Stimulated activated CD4-positive, alpha-beta T cell treated with anti-CD3 and anti-CD28 coated beads, TNF-alpha, amount 100 ng/mL, for 1 hour (primary cell): ENCODE data around the gene SNAP25.

Experiments
- DNase-seq, 3 donors: peaks; one replicate each; pipeline ENCODE4 v3.0.0-alpha.2; 2020; ENCODE audit warnings: low read depth in 3 of 3, low spot score in 1 of 3

SNAP25 gene

DNA sequence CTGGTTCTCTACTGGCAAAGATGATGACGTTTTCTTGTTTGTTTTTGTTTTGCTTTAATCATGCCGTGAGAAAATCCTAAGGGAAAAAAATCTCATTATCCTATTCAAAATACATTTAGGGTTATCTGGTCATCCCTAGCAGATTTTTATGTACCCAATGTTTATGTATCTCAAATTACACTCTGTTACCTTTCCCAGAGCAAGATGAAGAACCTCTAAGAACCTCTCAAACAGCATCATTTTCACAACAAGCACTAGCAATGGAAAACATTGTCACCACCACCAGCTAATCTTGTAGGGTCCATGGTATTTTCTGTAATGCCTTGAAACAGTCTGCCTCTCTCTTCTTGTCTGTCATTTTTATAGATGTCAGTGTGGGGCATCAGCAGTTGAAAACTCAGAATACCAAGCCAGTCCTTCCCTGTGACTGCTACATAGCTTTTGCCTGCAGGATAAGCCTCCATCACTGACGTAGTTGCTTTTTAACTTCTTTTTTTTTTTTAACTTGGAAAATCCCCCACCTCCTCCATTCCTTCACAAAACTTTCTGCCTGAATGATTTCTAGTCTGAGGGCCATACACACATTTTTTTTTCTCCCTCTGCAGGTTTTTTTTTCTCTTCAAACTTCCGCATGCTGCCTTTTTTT lies 2.4 kb upstream of the SNAP25 start:
- no peak for DNase-seq

DNA sequence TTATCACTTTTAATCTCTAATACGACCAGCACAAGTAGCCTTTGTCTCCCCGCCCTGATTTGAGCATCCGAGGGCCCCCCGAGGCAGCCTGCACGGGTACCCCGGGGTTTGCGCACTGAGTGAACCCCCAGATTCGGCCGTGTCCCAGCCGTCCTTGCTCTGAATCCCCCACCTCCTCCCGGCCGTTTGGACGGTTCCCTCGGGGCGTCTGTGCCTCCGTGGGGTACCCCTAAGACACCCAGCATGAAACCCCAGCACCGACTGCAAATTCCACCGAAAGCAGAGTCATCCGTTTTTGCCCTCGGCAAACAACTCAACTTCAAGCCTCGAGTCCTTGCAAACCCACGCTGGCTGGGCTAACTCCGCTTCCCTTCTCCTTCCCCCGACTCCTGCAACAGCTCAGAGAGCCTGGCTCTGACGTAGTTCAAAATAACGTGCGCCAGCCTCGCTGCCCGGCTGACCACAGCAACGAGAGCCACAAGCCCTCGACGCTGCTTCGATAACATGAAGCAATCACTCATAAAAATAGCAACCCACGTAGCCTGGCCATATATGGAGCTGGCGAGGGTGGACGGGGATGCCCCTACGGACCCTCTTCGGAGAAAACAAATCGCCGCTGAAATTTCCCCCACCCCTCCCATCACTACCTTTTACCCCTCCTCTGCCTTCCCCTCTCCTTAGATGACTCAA lies 764 bp upstream of the SNAP25 start:
- no peak for DNase-seq

DNA sequence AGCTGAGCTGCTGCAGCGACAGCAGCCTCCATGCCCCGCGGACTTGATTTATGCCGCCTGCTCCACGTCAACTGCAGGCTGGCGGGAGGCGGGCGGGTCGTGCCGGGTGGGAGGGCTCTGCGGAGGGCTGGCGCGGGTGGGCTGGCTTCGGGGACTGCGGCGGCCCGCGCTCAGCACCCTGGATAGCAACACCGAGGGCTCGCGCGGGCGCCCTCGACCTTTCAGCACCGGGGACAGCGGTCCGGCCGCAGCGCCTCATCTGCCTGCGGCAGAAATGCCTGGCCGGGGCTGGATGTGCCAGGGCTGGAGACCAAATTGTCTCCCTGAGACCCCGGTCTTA lies 792 bp downstream of the SNAP25 start:
- DNase-seq = peak in 1 of 3 donors; percentile 43

DNA sequence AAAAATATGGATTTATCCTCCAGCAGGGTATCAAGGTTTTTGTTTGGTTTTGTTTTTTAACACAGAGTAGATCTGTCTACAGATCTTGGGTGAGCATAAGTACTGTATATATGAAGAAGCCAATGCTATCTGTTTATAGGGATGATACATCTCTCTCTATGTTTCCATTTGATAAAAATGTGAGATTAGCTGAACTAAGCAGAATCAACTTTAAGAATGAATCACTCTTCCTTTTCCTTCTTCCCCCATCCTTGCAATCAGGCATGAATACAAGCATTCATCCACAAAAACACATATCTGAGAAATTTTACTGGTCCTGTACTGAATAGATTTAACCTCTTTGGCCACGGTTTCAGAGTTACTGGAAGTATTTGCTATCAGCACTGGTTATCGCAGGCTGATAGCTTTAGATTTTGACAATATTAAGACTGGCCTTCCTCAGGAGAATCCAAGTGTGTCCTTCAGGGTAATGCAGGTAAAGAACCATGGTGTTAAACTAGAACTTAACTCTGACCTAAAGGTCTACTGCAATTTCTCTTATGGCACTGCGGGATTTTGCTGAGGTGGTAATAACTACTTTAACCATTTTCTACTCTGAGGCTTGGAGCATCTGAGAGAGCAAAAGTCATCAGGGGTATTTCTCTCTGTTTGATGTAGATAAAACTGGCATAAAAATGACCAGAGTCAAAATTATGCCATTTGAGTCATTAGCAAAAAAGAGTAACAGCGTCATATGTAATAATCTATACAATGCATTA lies 1.5 kb downstream of the SNAP25 start:
- no peak for DNase-seq

DNA sequence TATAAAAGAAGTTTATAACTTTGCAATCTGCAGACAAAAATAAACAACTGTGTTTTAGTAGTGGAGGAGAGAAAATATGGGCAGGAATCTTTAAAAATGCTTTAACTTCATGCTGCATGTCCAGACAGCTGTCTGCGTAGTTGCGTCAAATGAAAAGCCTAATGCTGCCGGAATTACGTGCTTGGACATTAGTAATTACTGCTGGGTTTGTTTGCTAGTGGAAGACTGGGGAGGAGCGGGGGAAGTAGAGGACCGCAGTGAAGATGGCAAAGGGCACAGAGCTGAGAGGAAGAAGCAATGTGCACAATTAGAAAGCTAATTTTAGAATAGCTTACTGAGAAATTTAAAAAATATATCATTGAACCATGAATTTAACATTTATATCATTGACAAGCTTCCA lies 2.4 kb downstream of the SNAP25 start:
- DNase-seq = no peak

DNA sequence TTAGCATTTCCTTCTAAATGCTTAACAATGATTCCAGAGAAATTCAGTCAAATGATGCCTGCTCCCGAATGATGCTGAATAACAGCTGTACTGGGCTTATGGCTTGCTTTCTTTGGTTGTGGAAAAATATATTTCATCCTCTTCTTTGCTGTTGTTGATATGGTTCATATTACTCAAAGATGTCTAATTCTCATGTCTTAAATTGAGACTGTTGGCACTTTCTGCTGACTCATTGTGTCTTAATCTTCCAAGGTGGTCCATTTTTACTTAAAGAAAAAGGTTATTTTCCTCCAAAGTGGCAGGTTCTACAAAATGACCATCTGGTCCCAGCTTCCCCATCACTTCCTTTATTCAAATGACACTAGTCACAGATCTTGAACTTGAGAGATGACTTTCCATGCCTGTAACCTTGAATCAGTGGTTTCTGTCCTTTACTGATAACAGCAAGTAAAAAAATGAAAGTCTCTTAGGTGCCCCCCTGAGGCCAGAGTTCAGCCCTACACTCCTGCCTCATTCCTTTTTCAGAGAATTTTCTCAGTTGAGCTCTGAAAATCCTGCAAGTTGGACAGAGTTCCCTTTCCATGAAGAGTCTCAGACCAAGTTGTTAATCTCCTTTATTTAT lies 6.9 kb downstream of the SNAP25 start:
- DNase-seq = no peak

DNA sequence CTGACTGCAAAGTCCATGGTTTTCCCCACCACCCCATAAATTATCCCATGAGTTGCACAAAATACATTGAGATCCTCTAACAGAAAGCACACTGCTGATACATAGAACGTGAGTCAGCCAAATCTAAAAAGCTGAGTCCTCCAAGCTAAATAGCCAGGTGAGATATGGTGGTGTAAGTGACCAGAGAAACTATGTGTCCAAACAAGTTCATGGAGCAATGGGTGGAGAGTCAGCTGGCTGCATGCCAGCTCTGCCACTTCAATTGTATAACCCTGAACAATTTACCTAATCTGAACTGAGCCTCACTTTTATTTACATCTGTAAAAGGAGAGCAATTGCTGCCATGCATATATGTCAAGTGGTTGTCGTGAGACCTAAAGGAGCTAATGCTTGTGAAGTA lies 9.7 kb downstream of the SNAP25 start:
- no peak for DNase-seq

DNA sequence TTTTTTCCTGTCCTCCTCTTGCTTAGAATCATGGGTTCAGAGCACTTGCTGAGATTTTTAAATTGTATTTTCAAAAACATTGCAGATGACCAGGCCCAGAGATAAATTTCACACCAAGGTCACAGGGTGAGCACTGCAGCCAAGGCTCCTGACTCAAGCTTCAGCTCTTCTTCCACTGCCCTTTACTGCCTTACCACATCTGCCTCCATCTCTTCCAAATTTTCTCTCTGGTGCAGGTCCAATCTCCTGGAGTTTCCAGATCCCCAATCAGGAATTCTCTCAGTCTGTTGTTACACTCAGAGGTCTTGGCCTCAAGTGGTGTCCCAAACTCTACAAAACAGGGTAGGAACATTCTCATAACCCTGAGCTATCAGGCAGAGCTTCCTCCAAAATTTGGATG lies 12.7 kb downstream of the SNAP25 start:
- DNase-seq = no peak

DNA sequence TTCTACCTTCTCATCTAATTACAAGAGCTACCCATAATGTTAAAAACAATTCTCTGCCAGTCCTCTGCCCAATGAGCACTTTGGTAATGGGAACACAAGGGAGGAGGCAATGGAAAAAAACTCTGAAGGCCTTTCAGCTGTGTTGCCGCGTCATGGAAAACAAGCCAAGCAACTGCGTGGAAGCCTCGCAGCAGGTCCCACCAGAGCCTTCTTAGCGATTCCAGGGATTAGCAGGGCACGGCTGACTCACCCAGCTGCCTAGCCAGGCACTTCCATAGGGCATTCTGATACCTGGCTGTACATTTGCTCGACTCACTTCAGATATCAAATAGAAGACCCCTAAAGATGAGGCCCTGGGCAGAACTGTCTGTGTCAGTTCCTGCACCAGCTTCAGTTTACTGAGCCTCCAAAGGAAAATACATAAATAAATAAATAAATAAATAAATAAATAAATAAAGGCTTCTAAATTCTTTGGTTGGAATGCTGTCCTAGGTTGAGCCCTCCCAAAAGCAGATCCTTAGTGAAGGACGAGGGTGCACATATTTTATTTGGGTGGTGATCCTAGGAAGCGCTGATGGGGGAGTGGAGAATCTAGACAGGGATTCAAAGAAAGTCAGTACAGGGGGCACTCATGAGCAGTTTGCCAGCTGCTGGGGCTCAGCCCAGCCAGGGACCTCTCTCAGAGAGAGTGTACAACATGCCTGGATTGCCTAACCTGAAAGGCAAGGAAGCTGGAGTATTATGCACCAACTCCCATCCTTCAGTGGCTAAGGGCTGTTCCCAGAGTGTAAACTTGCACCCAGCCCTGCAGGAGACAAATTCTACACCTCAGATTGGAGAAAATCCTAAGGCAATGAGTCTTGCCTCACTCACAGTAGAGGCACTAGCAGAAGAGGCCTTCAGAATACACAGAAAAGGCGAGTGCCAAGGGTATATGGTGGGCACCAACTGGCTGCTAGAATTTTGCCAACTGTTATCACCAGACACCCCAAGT lies 18.2 kb downstream of the SNAP25 start:
- DNase-seq = no peak

DNA sequence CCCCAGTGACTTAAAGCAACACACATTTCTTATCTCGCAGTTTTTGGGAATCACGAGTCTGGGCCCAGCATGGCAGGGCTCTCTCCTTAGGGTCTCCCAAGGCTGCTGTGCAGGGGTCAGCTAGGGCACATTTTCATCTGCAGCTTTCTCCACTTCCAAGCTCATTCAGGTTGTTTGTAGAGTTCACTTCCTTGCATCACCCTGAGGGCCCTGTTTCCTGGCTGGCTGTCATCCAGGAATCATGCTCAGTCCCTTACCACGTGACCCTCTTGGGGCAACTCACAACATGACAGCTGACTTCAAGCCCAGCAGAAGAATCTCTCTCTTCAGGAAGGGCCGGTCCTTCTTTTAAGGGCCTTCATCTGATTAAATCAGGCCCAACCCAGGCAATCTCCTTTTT lies 21.3 kb downstream of the SNAP25 start:
- no peak for DNase-seq

DNA sequence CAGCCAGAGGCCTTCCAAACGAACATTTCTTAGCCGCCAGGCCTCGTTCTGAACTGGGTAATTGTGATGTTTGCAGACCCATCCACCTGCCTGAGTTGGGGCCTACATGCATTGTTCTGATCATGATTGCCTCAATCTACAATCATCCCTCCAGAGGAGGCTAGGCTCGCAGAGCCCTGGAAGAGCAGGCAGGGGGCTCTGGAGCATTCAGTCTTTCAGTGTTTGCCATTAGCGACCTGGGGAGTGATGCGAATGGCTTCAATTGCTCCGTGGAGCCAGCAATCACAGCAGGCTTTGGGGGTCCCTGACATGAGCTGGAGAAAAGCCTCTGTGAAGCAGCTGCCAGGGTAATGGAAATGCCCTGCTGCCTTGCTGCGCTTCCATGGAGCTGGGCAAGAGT lies 22.0 kb downstream of the SNAP25 start:
- no peak for DNase-seq

DNA sequence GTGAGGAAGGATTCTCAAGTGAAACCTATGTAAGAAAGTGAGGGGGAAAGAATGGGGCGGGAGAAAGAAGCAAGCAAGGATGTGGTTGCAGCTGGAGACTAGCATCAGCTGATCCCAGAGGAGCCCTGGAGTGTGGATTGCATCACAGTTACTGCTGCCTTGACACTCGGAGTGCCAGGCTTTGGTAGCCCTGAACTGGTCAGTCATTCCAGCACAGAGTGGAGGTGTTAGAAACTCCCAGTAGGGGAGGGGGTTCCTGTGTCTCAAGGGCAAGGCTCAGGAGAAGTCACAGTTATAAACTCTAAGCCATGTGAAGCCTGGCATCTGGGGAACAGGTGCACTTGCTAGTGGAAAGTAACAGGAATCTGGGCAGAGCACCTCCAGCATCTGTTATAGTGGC lies 23.5 kb downstream of the SNAP25 start:
- DNase-seq = no peak

DNA sequence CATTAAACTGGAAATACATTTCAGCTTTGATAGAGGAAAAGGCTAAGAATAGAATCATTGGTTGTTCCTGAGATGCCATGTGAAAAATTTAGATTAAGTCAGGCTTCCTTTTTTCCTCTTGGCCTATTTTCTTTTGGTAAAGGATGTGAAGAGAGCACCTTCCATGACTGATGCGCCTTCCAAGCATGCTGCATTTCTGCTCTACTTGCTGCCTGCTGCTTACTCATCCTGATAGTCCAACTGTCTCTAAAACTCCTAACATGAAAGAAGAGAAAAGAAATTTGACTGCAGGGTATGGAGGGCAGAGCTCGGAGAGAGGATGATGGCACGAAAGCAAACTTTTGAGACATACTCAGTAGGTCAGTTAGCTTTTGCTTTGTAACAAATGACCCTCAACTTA lies 28.8 kb downstream of the SNAP25 start:
- no peak for DNase-seq

DNA sequence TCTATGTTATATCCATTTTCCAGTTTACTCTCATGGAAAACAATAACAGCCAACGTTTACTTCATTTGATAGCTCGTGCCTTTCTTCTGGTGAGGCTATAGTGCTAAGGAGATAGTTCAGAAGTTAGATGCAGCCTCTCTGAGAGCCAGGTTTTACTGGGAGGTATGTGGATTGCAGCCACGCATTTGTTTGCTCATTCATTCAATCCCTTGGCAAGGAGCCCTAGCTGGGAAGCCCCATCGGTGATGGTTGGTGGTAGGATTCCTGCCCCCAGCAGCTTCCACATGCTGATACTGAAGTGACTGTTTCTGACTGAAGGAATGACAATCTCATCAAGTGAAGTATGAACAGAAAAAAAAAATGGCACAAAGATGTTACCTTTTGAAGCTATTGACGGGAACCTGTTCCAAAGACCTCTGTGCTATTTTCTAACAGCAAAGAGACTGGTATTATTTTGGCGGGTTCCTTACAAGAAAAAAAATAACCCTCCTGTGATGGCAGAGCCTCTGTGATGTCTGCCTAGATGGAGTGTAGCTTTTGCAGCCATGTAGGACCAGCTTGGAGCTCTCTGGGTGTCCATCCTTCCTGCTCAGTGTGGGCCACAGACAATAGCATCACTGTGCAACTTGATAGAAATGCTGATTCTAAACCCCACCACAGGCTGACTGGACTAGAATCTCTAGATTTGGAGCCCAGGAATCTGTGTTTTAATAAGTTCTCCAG lies 30.6 kb downstream of the SNAP25 start:
- no peak for DNase-seq

DNA sequence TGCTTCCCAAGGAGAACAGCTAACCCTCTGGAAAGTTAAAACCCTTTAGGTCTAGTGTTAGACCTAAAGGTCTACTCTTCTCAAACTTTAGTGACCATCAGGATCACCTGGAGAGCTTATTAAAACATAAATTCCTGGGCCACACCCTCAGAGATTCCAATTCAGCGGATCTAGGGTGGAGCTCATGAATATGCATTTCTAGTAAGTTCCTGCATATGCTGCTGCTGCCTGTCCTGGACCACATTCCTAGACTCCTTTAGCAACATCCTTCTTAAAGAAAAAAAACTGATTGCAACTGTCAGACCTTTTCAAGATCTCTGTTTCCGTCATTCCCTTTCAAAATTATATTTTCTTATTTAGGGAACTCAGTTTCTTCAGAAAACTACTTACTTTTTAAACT lies 31.2 kb downstream of the SNAP25 start:
- DNase-seq = no peak

DNA sequence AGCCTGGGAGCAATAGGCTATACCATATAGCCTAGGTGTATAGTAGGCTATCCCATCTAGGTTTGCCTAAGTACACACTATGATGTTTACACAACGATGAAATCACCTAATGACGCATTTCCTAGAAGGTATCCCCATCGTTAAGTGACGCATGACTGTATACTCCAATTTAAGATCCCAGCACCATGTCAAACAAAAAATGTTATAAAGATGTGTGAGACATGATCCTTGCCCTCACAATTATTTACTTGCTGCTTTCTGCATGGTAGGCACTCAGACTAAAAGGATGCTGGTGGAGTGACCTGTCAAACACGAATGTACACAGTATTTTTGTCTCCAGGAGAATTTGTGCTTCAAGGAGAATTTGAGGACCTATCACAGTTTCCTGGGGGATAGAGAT lies 32.3 kb downstream of the SNAP25 start:
- DNase-seq = no peak

DNA sequence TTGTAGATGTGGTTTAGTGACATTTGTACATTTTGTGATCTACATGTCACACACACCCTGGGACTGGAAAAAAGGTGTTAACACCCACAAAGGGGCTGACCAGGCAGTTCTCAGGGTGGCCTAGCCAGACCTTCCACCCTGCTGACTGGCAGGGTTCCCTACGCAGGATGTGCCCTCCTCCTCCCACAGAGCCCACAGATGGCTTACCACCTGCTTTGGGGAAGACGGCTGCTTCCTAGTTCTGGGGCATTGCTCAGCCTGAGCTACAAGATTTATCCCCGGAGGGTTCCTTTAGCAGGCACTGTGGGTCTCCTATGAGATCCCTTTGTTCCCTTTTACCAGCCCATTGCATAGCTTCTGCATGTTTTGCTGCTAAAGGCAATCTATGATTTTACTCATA lies 35.1 kb downstream of the SNAP25 start:
- DNase-seq = no peak

DNA sequence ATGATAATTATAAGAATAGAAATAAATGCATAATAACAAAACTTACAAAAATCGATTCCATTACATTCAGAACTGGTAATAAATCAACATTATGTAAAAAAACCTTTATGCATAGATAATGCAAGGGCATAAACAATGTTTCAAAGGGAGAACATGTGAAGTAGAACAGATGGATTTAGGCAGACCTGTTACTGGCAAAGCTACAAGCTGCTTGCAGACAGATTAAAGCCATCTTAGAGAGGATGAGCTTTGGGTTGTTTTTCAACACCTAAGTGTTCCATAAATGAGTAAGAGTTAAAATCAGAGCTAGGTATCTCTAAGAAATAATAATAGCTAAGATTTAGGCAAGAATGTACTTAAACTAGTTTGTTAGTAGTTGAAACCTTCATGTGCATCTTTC lies 37.2 kb downstream of the SNAP25 start:
- DNase-seq = no peak

DNA sequence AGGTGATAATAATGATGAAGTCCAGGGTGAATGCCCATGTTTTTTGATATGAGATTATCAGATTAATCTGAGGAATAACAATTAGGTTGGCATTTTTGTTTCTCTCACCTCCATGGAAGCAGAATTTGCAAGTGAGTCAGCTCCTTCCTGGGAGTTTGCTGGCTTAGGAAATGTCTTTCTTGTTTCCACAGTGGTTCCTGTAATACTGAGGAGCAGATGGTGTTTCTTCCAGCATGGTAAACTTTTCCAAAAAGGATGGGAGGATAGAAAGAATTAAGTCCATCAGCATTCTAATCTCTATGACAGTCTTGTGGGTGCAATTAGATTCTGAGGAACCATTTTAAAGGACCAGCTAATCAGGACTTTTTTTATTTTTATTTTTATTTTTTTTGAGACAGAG lies 40.5 kb downstream of the SNAP25 start:
- no peak for DNase-seq

DNA sequence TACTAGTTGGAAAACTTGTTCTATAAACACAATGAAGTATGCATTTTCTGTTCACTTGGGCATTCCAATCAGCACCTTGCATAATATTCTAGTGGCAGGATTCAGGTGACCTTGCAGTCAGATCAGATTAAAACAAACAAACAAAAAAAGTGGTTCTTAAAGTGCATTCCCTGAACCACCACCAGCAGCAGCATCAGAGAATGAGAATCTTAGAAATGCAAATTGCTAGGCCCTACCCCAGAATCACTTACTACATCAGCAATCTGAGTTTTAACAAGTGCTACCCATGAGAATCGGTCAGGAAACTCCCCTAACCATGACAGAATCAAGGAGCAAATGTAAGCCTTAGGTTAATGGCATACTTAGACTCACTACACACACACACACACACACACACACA lies 41.7 kb downstream of the SNAP25 start:
- DNase-seq = no peak
